Measurements from ENCODE around the gene SHISA7.

Gene SHISA7

GRCh38 chr19:55389386-55390317 is 53.4 kb downstream of the SHISA7 start:
- no peak for DNase-seq (ENCODE audit: low read depth in 3 of 3)

- DNase-seq (ENCODE audit: low read depth in 3 of 3), result no peak
Observed at GRCh38 chr19:55387736-55388497, 55.2 kb downstream of the SHISA7 start.

GRCh38 chr19:55386493-55386971 is 56.6 kb downstream of the SHISA7 start:
- no peak for DNase-seq (ENCODE audit: low read depth in 3 of 3)

- DNase-seq (ENCODE audit: low read depth in 3 of 3), result peak; percentile 95 to 97 (median 96)
Observed at GRCh38 chr19:55385724-55386492, 57.2 kb downstream of the SHISA7 start, which contains the start of gene RPL28. RPL28 (plus strand) TSS chr19:55385932; CDS start chr19:55386358, 426 bp downstream.

GRCh38 chr19:55384920-55385723 is 58.0 kb downstream of the SHISA7 start:
- peak; percentile 90 to 98 (median 91) for DNase-seq (ENCODE audit: low read depth in 3 of 3)

GRCh38 chr19:55384131-55384919 is 58.8 kb downstream of the SHISA7 start, which contains the start of gene TMEM238:
TMEM238 (minus strand) TSS chr19:55384292; CDS start chr19:55384259, 33 bp downstream.
- peak in 1 of 3 donors; percentile 28 for DNase-seq (ENCODE audit: low read depth in 3 of 3)

DNA sequence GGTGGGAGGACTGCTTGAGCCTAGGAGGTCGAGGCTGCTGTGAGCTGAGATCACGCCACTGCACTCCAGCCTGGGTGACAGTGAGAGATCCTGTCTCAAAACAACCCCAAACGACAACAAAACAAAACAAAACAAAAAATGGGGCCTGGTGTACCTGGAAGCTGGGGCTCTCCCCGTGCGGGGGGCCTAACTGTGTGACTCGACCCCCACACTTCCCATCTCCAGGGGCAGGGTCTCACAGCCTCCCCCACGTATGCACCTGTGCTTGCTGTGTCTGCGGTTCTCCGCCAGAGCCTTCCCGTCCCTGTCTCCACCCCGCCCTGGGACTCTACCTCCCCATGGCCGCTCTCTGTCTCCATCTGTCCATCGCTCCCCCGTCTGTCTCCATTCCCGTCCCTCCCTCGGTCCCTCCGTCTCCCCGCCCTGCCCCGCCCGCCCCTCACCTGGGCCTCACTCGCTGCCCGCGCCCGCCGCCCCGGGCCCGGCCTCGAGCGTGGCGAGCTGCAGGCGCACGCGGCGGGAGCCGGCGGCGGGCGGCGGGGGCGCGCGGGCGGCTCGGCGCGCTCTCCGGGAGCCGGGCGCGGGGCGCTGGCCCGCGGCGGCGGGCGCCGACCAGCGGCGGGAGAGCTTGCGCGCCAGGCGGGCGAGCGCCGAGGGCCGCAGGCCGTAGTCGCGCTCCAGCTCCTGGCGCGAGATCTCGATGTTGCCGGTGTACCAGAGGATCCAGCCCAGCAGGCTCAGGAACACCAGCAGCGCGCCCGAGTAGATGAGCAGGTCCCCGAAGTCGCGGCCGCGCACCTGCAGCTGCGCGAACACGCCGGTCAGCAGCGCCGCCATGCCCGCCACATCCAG is 59.6 kb downstream of the SHISA7 start:
- peak in 2 of 3 donors; percentile 44 to 56 for DNase-seq (ENCODE audit: low read depth in 3 of 3)

DNA sequence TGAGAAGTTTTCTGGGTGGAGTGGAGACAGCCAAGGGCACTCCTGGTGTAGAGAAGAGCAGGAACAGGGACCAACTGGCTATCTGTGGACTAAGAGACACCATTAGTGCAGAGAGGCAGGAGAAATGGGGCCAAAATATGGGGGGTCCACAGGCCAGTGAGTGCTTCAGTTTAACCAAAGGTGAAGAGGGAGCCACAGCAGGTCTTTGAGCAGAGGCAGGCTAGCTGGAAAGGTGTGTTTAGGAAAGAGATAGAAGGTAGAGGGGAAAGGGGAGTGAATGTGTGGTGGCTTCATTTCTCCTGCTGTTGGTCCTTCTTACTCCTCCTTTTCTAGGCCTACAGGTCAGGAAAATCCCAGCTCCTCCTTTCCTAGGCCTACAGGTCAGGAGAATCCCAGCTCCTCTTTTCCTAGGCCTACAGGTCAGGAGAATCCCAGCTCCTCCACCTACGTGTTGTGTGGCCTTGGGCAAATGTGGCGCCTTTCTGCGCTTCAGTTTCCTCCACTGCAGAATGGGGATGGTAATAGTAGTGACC is 60.5 kb downstream of the SHISA7 start:
- no peak for DNase-seq (ENCODE audit: low read depth in 3 of 3)

DNA sequence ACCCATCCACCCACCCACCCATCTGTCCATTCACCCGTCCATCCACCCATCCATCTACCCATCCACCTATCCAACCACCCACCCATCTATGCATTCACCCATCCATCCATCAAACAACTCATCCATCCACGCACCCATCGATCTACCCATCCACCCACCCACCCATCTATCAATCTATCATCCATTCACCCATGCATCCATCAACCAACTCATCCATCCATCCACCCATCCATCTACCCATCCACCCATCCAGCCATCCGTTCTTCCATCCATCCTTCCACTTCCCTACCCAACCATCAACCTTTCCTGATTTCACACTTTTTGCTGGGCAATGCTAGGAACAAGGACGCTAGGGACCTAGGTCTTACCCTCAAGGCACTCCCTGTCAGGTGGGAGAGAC is 61.1 kb downstream of the SHISA7 start:
- no peak for DNase-seq (ENCODE audit: low read depth in 3 of 3)

- no peak for DNase-seq (ENCODE audit: low read depth in 3 of 3)
Observed at GRCh38 chr19:55379174-55379573, 63.9 kb downstream of the SHISA7 start.

Measured in stimulated activated CD4-positive, alpha-beta T cell treated with anti-CD3 and anti-CD28 coated beads, TNF-alpha, amount 100 ng/mL, for 48 hours (primary cell).